Activated CD4-positive, alpha-beta T cell treated with anti-CD3 and anti-CD28 coated beads for 36 hours (primary cell): ENCODE results near the gene IFNA17. TPM values are rescaled to one million over a fixed set of nuclear protein-coding genes. Genes with fewer than 3 reads are reported as not detected.
A peak's percentile ranks its signal among the peaks of the same experiment; 100 is the strongest.
"Not testable (repeated sequence)": the region's sequence is repeated elsewhere in the genome, so short reads cannot be mapped to it uniquely, and the experiment has no call there.

ENCODE experiments used
- ATAC-seq: fragments of 200-7000 bp; cut with Tn5 transposase; one replicate; pipeline ENCODE4 v1.10.0; 2021; ENCODE audit warnings: mild to moderate bottlenecking, moderate library complexity
- CTCF ChIA-PET: fragments of 350-600 bp; sonication (Branson Sonifier 250); formaldehyde crosslinking; loops from one replicate; lab custom pipeline; 2021; ENCODE audit warnings: antibody characterized with exemption; lab: Charles Lee
- POLR2A ChIA-PET: fragments of 350-600 bp; sonication (Branson Sonifier 250); formaldehyde crosslinking; loops from one replicate; lab custom pipeline; 2021; ENCODE audit warnings: antibody characterized with exemption, inconsistent platforms; lab: Charles Lee
- DNase-seq: peaks from one replicate; pipeline ENCODE4 v3.0.0-alpha.2; 2020
- H3K27ac Mint-ChIP-seq: one replicate; pipeline ENCODE4 v1.8.0; 2021; ENCODE audit warnings: mixed read lengths
- H3K27me3 Mint-ChIP-seq: one replicate; pipeline ENCODE4 v1.8.0; 2021; ENCODE audit warnings: mixed read lengths
- H3K36me3 Mint-ChIP-seq: one replicate; pipeline ENCODE4 v1.8.0; 2021; ENCODE audit warnings: low read depth, mixed read lengths
- H3K4me1 Mint-ChIP-seq: one replicate; pipeline ENCODE4 v1.8.0; 2021; ENCODE audit warnings: mixed read lengths
- H3K4me3 Mint-ChIP-seq: one replicate; pipeline ENCODE4 v1.8.0; 2021; ENCODE audit warnings: mild to moderate bottlenecking, moderate library complexity, mixed read lengths
- H3K9me3 Mint-ChIP-seq: one replicate; pipeline ENCODE4 v1.8.0; 2021; ENCODE audit warnings: low read depth, mixed read lengths
- intact Hi-C, 2 experiments: fragments of 100-400 bp; cut with DNase I in 1 of 2; cut with micrococcal nuclease in 1 of 2; formaldehyde crosslinking; loops; one replicate each; pipeline versions ENCODE4 v1.14.2 to v1.15.1; 2022 to 2024; cut with DNase I, micrococcal nuclease
- total RNA-seq, 2 experiments: library from RNA; stranded (reverse); gene quantifications; one replicate each; pipeline ENCODE4 v1.2.3, GENCODE V29; 2021

Gene IFNA17
- total RNA-seq, 2 experiments from 2014 or later = not detected

DNA sequence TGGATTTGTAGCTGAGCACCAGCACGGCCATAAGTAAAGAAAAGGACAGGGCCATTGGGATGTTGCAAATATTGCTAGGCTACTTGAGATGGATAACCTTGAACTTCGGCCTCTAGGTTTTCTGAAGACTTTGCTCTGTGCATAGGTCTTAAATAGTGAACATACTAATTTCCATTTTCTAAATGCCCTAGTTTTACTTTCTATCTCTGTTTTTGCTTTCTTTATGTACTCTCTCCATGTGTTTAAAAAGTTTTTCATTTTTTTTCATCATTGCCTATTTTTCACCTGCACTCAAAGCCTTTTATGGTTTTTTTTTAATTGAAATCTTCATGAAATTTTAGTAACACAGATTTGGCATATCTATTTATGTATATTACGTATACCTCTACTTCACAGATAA, 21.0 kb downstream of the IFNA17 start, which contains the start of gene IFNA10:
Gene IFNA10, minus strand, starts transcription at position 101 of the 400 bp plus-strand sequence. Its CDS starts 46 bp downstream, at position 55.
- H3K4me1 Mint-ChIP-seq, intact Hi-C loops, POLR2A ChIA-PET, DNase-seq, H3K9me3 Mint-ChIP-seq, H3K4me3 Mint-ChIP-seq, H3K36me3 Mint-ChIP-seq, ATAC-seq, H3K27ac Mint-ChIP-seq: not testable (repeated sequence)
- CTCF ChIA-PET = interaction anchor here (0.8 kb wide), 1 partner anchor 119 kb away, joined by 3 read pairs; no protein-coding TSS in a partner anchor
- peaks cover 19% of the 10 kb centered on the region for H3K27me3 Mint-ChIP-seq

DNA sequence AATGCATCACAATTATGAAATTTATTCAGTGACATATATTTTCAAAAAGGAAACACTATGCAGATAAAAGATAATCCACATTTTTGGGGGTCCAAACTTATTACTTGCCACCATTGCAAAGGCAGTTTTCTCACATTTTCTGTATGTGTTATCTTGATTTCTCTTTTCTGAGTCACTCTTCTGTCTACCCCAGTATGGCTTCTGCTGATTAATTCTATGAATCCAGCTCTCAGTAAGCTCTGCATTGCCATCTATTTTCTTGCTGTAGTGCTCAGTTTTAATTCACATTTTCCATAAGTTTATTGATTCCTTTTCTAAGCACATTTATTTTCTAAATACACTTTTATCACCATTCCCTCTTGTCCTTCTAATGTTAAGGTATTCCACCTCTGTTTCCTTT, 22.8 kb downstream of the IFNA17 start:
- intact Hi-C loops = no loop called here
- Mint-ChIP-seq H3K27ac (no peak overlapping the region), H3K9me3 (peaks cover 3% of the 10 kb centered on the region), H3K36me3 (no peaks in the 10 kb centered on the region), H3K27me3 (peaks cover 28% of the 10 kb centered on the region), H3K4me1 (peaks cover 13% of the 10 kb centered on the region), H3K4me3 (no peak overlapping the region)
- CTCF ChIA-PET = interaction anchor here (0.6 to 1.3 kb wide), 2 partner anchors 11 to 195 kb away, joined by 3 read pairs; no protein-coding TSS in a partner anchor
- ATAC-seq (peak; percentile 68), DNase-seq (no peak)
- POLR2A ChIA-PET = no interaction called here

DNA sequence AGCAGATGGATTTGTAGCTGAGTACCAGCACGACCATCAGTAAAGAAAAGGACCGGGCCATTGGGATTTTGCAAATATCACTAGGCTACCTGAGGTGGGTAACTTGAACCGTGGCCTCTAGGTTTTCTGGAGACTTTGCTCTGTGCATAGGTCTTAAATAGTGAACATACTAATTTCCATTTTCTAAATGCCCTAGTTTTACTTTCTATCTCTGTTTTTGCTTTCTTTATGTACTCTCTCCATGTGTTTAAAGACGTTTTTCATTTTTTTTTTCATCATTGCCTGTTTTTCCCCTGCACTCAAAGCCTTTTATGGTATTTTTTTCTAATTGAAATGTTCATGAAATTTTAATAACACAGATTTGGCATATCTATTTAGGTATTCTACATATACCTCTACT, 25.9 kb downstream of the IFNA17 start, which contains the start of gene IFNA7:
Gene IFNA7, minus strand, starts transcription at position 101 of the 400 bp plus-strand sequence. Its CDS starts 40 bp downstream, at position 61.
- POLR2A ChIA-PET, H3K4me3 Mint-ChIP-seq, H3K36me3 Mint-ChIP-seq, ATAC-seq, DNase-seq, intact Hi-C loops, H3K9me3 Mint-ChIP-seq, H3K27ac Mint-ChIP-seq: not testable (repeated sequence)
- CTCF ChIA-PET = interaction anchor here (0.6 kb wide), 1 partner anchor 108 kb away, joined by 3 read pairs; no protein-coding TSS in a partner anchor
- Mint-ChIP-seq H3K4me1 (peaks cover 13% of the 10 kb centered on the region), H3K27me3 (peaks cover 34% of the 10 kb centered on the region)

DNA sequence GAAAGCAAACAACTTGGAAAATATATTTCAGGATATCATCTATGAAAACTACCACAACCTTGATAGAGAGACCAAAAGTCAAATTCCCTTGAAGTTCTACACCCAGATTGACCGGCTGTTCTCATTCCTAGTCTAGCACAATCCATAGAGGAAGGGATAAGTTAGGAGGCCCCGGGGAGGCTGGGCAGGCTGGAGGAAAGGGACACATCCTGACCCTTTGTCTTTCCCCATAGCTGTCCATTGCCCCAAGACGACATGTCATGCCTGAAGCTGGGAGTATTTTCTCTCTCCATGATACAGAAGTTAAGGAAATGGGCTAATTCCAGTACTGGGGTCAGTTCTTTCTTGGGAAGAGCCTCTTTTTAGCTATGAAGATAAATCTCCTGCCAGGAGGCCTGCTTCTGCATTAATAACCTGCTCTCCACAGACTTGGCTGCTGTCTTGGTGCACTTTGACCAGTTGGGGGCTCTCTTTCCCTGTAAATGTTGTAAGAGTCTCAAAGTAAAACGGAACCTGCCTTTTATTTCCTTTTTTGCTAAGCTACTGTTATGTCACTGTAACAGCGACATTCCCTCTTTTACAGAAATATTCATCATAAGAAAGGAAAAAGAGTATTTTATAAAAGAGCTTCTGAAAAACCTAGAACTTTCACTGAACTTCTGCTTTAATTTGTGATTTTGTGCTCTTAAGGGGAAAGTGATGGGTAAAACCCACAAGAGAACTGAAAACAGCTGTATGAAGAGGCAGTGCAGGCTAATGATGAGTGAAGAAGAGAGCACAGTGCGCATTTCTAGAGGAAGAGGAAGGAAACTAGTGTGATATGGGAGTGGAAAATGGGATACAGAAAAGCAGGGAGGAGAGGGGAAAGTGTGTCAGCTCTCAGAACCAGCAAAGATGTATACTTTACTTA, 32.9 kb downstream of the IFNA17 start:
- H3K4me1 Mint-ChIP-seq, POLR2A ChIA-PET, H3K27me3 Mint-ChIP-seq, H3K9me3 Mint-ChIP-seq, H3K4me3 Mint-ChIP-seq, H3K36me3 Mint-ChIP-seq, H3K27ac Mint-ChIP-seq: not testable (repeated sequence)
- DNase-seq (peak; percentile 58), ATAC-seq (peak; percentile 93)
- CTCF ChIA-PET = interaction anchor here (0.6 to 1.7 kb wide), 34 partner anchors 9 to 618 kb away, joined by 3 to 9 read pairs (median 4); partner anchors contain the start of gene IFNA16
- intact Hi-C loops = loop anchor here (1.0 to 10.0 kb wide), 6 partner anchors 122 to 594 kb away; no protein-coding TSS in a partner anchor

DNA sequence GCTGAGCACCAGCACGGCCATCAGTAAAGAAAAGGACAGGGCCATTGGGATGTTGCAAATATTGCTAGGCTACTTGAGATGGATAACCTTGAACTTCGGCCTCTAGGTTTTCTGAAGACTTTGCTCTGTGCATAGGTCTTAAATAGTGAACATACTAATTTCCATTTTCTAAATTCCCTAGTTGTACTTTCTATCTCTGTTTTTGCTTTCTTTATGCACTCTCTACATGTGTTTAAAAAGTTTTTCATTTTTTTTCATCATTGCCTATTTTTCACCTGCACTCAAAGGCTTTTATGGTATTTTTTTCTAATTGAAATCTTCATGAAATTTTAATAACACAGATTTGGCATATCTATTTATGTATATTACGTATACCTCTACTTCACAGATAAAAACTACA, 40.5 kb downstream of the IFNA17 start, which contains the start of gene IFNA4:
Gene IFNA4, minus strand, starts transcription at position 101 of the 400 bp plus-strand sequence. Its CDS starts 56 bp downstream, at position 45.
- H3K4me1 Mint-ChIP-seq, H3K36me3 Mint-ChIP-seq, DNase-seq, H3K4me3 Mint-ChIP-seq, ATAC-seq, H3K27ac Mint-ChIP-seq, intact Hi-C loops, POLR2A ChIA-PET, H3K9me3 Mint-ChIP-seq, H3K27me3 Mint-ChIP-seq, CTCF ChIA-PET: not testable (repeated sequence)

DNA sequence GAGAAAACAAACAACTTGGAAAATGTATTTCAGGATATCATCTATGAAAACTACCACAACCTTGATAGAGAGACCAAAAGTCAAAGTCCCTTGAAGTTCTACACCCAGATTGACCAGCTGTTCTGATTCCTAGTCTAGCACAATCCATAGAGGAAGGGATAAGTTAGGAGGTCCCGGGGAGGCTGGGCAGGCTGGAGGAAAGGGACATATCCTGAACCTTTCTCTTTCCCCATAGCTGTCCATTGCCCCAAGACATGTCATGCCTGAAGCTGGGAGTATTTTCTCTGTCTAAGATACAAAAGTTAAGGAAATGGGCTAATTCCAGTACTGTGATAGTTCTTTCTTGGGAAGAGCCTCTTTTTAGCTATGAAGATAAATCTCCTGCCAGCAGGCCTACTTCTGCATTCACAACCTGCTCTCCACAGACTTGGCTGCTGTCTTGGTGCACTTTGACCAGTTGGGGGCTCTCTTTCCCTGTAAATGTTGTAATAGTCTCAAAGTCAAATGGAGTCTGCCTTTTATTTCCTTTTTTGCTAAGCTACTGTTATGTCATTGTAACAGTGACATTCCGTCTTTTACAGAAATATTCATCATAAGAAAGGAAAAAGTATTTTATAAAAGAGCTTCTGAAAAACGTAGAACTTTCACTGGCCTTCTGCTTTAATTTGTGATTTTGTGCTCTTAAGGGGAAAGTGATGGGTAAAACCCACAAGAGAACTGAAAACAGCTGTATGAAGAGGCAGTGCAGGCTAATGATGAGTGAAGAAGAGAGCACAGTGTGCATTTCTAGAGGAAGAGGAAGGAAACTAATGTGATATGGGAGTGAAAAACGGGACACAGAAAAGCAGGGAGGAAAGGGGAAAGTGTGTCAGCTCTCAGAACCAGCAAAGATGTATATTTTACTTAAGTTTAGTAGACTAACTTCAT, 44.9 kb downstream of the IFNA17 start:
- intact Hi-C loops, H3K9me3 Mint-ChIP-seq, H3K27me3 Mint-ChIP-seq, H3K4me1 Mint-ChIP-seq, H3K27ac Mint-ChIP-seq, H3K36me3 Mint-ChIP-seq, POLR2A ChIA-PET, H3K4me3 Mint-ChIP-seq: not testable (repeated sequence)
- peak; percentile 83 for ATAC-seq
- peak; percentile 42 for DNase-seq
- CTCF ChIA-PET = interaction anchor here (0.6 to 1.8 kb wide), 24 partner anchors 8 to 1620 kb away, joined by 3 to 7 read pairs (median 3); partner anchors contain the start of genes IFNA17 and IFNA8

Other genes with a start within 250 kb of the IFNA17 start
- 1 to 10 TPM; 2.7 to 3.0 TPM for gene HACD4, start 196.6 kb downstream of the IFNA17 start, total RNA-seq
- 1 to 10 TPM; 1.4 to 2.2 TPM for gene IFNB1, start 150.3 kb downstream of the IFNA17 start, total RNA-seq
- gene IFNW1, start 86.4 kb downstream of the IFNA17 start, total RNA-seq = not detected
- gene IFNA21, start 61.6 kb downstream of the IFNA17 start, total RNA-seq = not detected
- not detected for gene IFNA4, start 40.6 kb downstream of the IFNA17 start, total RNA-seq
- not detected for gene IFNA7, start 26.0 kb downstream of the IFNA17 start, total RNA-seq
- gene IFNA10, start 21.1 kb downstream of the IFNA17 start, total RNA-seq = not detected
- gene IFNA16, start 10.9 kb downstream of the IFNA17 start, total RNA-seq = not detected
- not detected for gene IFNA14, start 11.8 kb upstream of the IFNA17 start, total RNA-seq
- not detected for gene IFNA5, start 77.1 kb upstream of the IFNA17 start, total RNA-seq
- 10 to 100 TPM; 11.7 to 14.7 TPM for gene KLHL9, start 107.2 kb upstream of the IFNA17 start, total RNA-seq
- not detected for gene IFNA6, start 122.7 kb upstream of the IFNA17 start, total RNA-seq
- gene IFNA13, start 139.8 kb upstream of the IFNA17 start, total RNA-seq = not detected
- not detected for gene IFNA2, start 157.2 kb upstream of the IFNA17 start, total RNA-seq
- gene IFNA8, start 180.9 kb upstream of the IFNA17 start, total RNA-seq = not detected
- gene IFNA1, start 212.2 kb upstream of the IFNA17 start, total RNA-seq = not detected